HepG2 (cell line): Measurements from ENCODE around the gene HES7. TPM values are rescaled to one million over a fixed set of nuclear protein-coding genes. Genes with fewer than 3 reads are reported as not detected.

Experiments
- IRF2 ChIP-seq: IDR thresholded peaks from 2 replicates; pipeline ENCODE4 v1.6.1; 2018; ENCODE audit warnings: missing genetic modification reagents, missing compliant biosample characterization
- TBL1XR1 ChIP-seq: fragments of 150-350 bp; IDR thresholded peaks from 2 replicates; pipeline ENCODE4 v1.6.1; 2014; ENCODE audit warnings: borderline replicate concordance, low read length; ENCODE audit not compliant: partially characterized antibody
- XRCC5 ChIP-seq: fragments of 200-400 bp; formaldehyde crosslinking; optimal IDR thresholded peaks from 2 replicates; pipeline ENCODE3; 2017; ENCODE audit warnings: mild to moderate bottlenecking, low read length
- ZNF788 ChIP-seq: sonication (generic); formaldehyde crosslinking; IDR thresholded peaks from 2 replicates; pipeline ENCODE4 v1.5.0; 2020; ENCODE audit warnings: mild to moderate bottlenecking, missing genetic modification reagents, borderline replicate concordance
- polyA plus RNA-seq, 8 experiments: library from polyadenylated mRNA; depleted of rRNA in 3 of 8; stranded (reverse) in 7 of 8; unstranded in 1 of 8; fragments of >200 nt; fragmentation: Illumina TruSeq in 4 of 8; extraction: Trizol in 4 of 8; gene quantifications; 2 replicates each; pipeline versions ENCODE4 v1.2.1 to v1.2.3, GENCODE V29; 2011 to 2016; ENCODE audit warnings: low read depth in 4 of 8, missing spikeins in 1 of 8, mixed read lengths in 1 of 8; ENCODE audit not compliant: insufficient read depth in 1 of 8
- total RNA-seq, 5 experiments: library from RNA; depleted of rRNA; stranded (reverse); fragments of >200 nt; fragmentation: Illumina TruSeq; extraction: Trizol; gene quantifications; 2 replicates each; pipeline ENCODE4 v1.2.3, GENCODE V29; 2016; ENCODE audit warnings: low read depth in 1 of 5
- TF ChIP-seq, protein P1 (sequence below), 2 experiments: fragments of 450-650 bp in 1 of 2; sonication (generic) in 1 of 2; formaldehyde crosslinking in 1 of 2; IDR thresholded peaks; 2 replicates each; pipeline versions ENCODE4 v1.6.1 to v1.8.0; 2016 to 2022; ENCODE audit warnings: antibody characterized with exemption in 1 of 2, mild to moderate bottlenecking in 1 of 2, missing genetic modification reagents in 1 of 2
- TF ChIP-seq, protein P2 (sequence below): sonication (generic); formaldehyde crosslinking; conservative IDR thresholded peaks from 2 replicates; pipeline ENCODE4 v1.4.0; 2020; ENCODE audit warnings: missing genetic modification reagents

Gene HES7
- total and polyA plus RNA-seq, 2 of the 13 experiments (the other 11 are each of a cell fraction or from before 2014, with no cell fraction given) = not detected

DNA sequence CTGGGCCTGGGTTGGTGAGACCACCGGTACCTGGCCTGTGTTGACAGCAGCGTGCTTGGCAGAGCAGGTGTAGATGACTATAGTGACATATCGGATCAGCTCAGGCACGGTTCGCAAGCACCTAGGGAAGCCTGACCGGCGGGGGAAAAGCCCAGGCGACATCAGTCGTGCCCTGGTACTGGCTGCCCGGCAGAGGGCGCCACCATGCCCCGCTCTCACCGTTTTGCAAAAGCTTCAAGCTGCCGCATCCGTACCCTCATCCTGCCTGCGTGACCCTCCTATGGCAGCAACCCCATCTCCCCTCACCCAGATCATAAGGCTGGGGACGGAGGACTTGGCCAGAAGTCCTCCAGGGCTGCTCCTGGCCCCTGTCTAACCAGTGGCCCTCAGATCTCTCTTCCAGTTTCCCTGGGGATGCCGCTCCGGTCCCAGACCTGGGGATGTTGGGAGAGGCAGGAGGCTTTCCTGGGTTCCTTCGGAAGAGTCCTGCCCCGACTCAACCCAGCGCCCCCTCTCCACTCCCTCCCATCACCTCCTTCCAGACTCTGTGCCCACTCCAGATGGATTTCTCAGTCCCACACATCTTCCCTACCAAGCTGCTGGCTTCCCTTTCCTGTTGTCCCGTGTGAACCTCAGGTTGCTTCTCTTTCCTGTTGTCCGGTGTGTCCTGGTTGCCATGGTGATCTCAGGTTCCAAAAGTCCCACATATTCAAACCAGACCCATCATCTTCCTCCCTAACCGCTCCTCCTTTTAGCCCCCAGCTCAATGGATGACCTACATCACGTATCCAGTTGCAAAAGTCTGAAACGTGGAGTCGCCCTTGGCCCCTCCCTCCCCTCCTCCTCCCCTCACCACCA, 50.0 kb downstream of the HES7 start (continued):
- TF ChIP-seq, protein P1, sequence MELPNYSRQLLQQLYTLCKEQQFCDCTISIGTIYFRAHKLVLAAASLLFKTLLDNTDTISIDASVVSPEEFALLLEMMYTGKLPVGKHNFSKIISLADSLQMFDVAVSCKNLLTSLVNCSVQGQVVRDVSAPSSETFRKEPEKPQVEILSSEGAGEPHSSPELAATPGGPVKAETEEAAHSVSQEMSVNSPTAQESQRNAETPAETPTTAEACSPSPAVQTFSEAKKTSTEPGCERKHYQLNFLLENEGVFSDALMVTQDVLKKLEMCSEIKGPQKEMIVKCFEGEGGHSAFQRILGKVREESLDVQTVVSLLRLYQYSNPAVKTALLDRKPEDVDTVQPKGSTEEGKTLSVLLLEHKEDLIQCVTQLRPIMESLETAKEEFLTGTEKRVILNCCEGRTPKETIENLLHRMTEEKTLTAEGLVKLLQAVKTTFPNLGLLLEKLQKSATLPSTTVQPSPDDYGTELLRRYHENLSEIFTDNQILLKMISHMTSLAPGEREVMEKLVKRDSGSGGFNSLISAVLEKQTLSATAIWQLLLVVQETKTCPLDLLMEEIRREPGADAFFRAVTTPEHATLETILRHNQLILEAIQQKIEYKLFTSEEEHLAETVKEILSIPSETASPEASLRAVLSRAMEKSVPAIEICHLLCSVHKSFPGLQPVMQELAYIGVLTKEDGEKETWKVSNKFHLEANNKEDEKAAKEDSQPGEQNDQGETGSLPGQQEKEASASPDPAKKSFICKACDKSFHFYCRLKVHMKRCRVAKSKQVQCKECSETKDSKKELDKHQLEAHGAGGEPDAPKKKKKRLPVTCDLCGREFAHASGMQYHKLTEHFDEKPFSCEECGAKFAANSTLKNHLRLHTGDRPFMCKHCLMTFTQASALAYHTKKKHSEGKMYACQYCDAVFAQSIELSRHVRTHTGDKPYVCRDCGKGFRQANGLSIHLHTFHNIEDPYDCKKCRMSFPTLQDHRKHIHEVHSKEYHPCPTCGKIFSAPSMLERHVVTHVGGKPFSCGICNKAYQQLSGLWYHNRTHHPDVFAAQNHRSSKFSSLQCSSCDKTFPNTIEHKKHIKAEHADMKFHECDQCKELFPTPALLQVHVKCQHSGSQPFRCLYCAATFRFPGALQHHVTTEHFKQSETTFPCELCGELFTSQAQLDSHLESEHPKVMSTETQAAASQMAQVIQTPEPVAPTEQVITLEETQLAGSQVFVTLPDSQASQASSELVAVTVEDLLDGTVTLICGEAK (IDR thresholded peaks at IDR 0.05) = no peak
- TF ChIP-seq, protein P1 (CRISPR knock-in tag; IDR thresholded peaks at IDR 0.05) = 0 out of 2 replicates have a peak, but pooled peaks have one; percentile 23
- TF ChIP-seq IRF2 (no peak), TBL1XR1 (no peak), XRCC5 (peak; percentile 89), ZNF788 (CRISPR knock-in tag) (peak; percentile 30; the same call in 1 of the 2 replicates)
- TF ChIP-seq, protein P2, sequence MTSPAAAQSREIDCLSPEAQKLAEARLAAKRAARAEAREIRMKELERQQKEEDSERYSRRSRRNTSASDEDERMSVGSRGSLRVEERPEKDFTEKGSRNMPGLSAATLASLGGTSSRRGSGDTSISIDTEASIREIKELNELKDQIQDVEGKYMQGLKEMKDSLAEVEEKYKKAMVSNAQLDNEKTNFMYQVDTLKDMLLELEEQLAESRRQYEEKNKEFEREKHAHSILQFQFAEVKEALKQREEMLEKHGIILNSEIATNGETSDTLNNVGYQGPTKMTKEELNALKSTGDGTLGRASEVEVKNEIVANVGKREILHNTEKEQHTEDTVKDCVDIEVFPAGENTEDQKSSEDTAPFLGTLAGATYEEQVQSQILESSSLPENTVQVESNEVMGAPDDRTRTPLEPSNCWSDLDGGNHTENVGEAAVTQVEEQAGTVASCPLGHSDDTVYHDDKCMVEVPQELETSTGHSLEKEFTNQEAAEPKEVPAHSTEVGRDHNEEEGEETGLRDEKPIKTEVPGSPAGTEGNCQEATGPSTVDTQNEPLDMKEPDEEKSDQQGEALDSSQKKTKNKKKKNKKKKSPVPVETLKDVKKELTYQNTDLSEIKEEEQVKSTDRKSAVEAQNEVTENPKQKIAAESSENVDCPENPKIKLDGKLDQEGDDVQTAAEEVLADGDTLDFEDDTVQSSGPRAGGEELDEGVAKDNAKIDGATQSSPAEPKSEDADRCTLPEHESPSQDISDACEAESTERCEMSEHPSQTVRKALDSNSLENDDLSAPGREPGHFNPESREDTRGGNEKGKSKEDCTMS (CRISPR knock-in tag) = no peak
